ENCODE data around the gene MTO1. TPM values are rescaled to one million over a fixed set of nuclear protein-coding genes. Genes with fewer than 3 reads are reported as not detected.
A peak's percentile ranks its signal among the peaks of the same experiment; 100 is the strongest.

MTO1 gene
- total and polyA plus RNA-seq, 2 experiments from 2014 or later: 21.8 to 28.9 TPM

GRCh38 chr6:73484438-73484837 is 22.9 kb downstream of the MTO1 start:
- DNase-seq: no peak
- Histone ChIP-seq H3K4me1 (ENCODE audit: insufficient read depth) (no peaks in the 10 kb centered on the region), H3K4me3 (no peak overlapping the region), H4K20me1 (ENCODE audit: insufficient read depth) (no peaks in the 10 kb centered on the region), H3K79me2 (ENCODE audit: insufficient read depth) (0 out of 2 replicates have a peak, but pooled peaks cover 10% of the 10 kb centered on the region), H3K9me2 (ENCODE audit: insufficient read depth) (no peaks in the 10 kb centered on the region), H3K9ac (no peak overlapping the region), H3K9me3 (ENCODE audit: low read depth) (no peaks in the 10 kb centered on the region), H3K27me3 (replicated peaks; ENCODE audit: insufficient read depth) (no peaks in the 10 kb centered on the region), H2AFZ (no peak overlapping the region), H3F3A (ENCODE audit: insufficient read depth) (no peaks in the 10 kb centered on the region), H3K36me3 (ENCODE audit: low read depth) (peaks cover 53% of the 10 kb centered on the region; the same call in 1 of the 2 replicates), H3K27ac (no peak overlapping the region), H3K4me2 (ENCODE audit: unreplicated experiment) (no peak overlapping the region)
- no peak for TF ChIP-seq EZH2phosphoT487 (IDR thresholded peaks at IDR 0.05; ENCODE audit: insufficient read depth, low read depth)
- TF ChIP-seq EZH2 (IDR thresholded peaks at IDR 0.05; ENCODE audit: insufficient read depth, poor library complexity, severe bottlenecking): no peak
- in situ Hi-C loops (cut with MboI): no loop called here
- WGBS, 2 experiments (ENCODE audit: low coverage in 1 of 2, low lambda C conversion rate in 2 of 2, missing lambda C conversion rate in 2 of 2): 94 to 97% methylated on average over 2 of the region's 2 CpGs

- Histone ChIP-seq H3K9me3 (ENCODE audit: low read depth) (no peaks in the 10 kb centered on the region), H2AFZ (no peak overlapping the region), H3F3A (ENCODE audit: insufficient read depth) (0 out of 2 replicates have a peak, but pooled peaks cover 7% of the 10 kb centered on the region), H3K79me2 (ENCODE audit: insufficient read depth) (peaks cover 19% of the 10 kb centered on the region; the same call in 1 of the 2 replicates), H4K20me1 (ENCODE audit: insufficient read depth) (no peaks in the 10 kb centered on the region), H3K9ac (no peak overlapping the region), H3K27ac (no peak overlapping the region), H3K4me3 (no peak overlapping the region), H3K9me2 (ENCODE audit: insufficient read depth) (no peaks in the 10 kb centered on the region), H3K4me2 (ENCODE audit: unreplicated experiment) (no peak overlapping the region), H3K36me3 (ENCODE audit: low read depth) (peaks cover 32% of the 10 kb centered on the region; the same call in 1 of the 2 replicates), H3K4me1 (ENCODE audit: insufficient read depth) (no peaks in the 10 kb centered on the region), H3K27me3 (replicated peaks; ENCODE audit: insufficient read depth) (no peaks in the 10 kb centered on the region)
- 88 to 90% methylated on average over 7 of the region's 7 CpGs for WGBS, 2 experiments (ENCODE audit: low coverage in 1 of 2, low lambda C conversion rate in 2 of 2, missing lambda C conversion rate in 2 of 2)
- no peak for TF ChIP-seq EZH2phosphoT487 (IDR thresholded peaks at IDR 0.05; ENCODE audit: insufficient read depth, low read depth)
- TF ChIP-seq EZH2 (IDR thresholded peaks at IDR 0.05; ENCODE audit: insufficient read depth, poor library complexity, severe bottlenecking): no peak
- no peak for DNase-seq
- in situ Hi-C loops (cut with MboI): no loop called here
Measured at GRCh38 chr6:73487473-73487872, 25.9 kb downstream of the MTO1 start.

GRCh38 chr6:73491377-73491776 is 29.8 kb downstream of the MTO1 start:
- H3F3A ChIP-seq (ENCODE audit: insufficient read depth): 0 out of 2 replicates have a peak, but pooled peaks cover 7% of the 10 kb centered on the region
- in situ Hi-C loops (cut with MboI): no loop called here
- no peaks in the 10 kb centered on the region for H3K9me2 ChIP-seq (ENCODE audit: insufficient read depth)
- DNase-seq: peak; percentile 15
- H3K79me2 ChIP-seq (ENCODE audit: insufficient read depth): peaks cover 19% of the 10 kb centered on the region; the same call in 1 of the 2 replicates
- no peak overlapping the region for H3K4me3 ChIP-seq
- H3K27me3 ChIP-seq (replicated peaks; ENCODE audit: insufficient read depth): no peaks in the 10 kb centered on the region
- no peaks in the 10 kb centered on the region for H3K4me1 ChIP-seq (ENCODE audit: insufficient read depth)
- H2AFZ ChIP-seq: no peak overlapping the region
- H3K27ac ChIP-seq: no peak overlapping the region
- no peak overlapping the region for H3K4me2 ChIP-seq (ENCODE audit: unreplicated experiment)
- peaks cover 42% of the 10 kb centered on the region for H3K36me3 ChIP-seq (ENCODE audit: low read depth)
- no peak overlapping the region for H3K9ac ChIP-seq
- TF ChIP-seq EZH2phosphoT487 (IDR thresholded peaks at IDR 0.05; ENCODE audit: insufficient read depth, low read depth) (no peak), EZH2 (IDR thresholded peaks at IDR 0.05; ENCODE audit: insufficient read depth, poor library complexity, severe bottlenecking) (no peak)
- H4K20me1 ChIP-seq (ENCODE audit: insufficient read depth): no peaks in the 10 kb centered on the region
- no peaks in the 10 kb centered on the region for H3K9me3 ChIP-seq (ENCODE audit: low read depth)

GRCh38 chr6:73497915-73498314 is 36.4 kb downstream of the MTO1 start:
- H3K4me1 ChIP-seq (ENCODE audit: insufficient read depth): no peaks in the 10 kb centered on the region
- no peak overlapping the region for H2AFZ ChIP-seq
- 95 to 96% methylated on average over 3 of the region's 3 CpGs for WGBS, 2 experiments (ENCODE audit: low coverage in 1 of 2, low lambda C conversion rate in 2 of 2, missing lambda C conversion rate in 2 of 2)
- H3K9me2 ChIP-seq (ENCODE audit: insufficient read depth): no peaks in the 10 kb centered on the region
- H3K4me3 ChIP-seq: no peak overlapping the region
- in situ Hi-C loops (cut with MboI): no loop called here
- H3F3A ChIP-seq (ENCODE audit: insufficient read depth): peaks cover 12% of the 10 kb centered on the region; the same call in 1 of the 2 replicates
- no peaks in the 10 kb centered on the region for H4K20me1 ChIP-seq (ENCODE audit: insufficient read depth)
- TF ChIP-seq EZH2 (IDR thresholded peaks at IDR 0.05; ENCODE audit: insufficient read depth, poor library complexity, severe bottlenecking) (no peak), EZH2phosphoT487 (IDR thresholded peaks at IDR 0.05; ENCODE audit: insufficient read depth, low read depth) (no peak)
- H3K27me3 ChIP-seq (replicated peaks; ENCODE audit: insufficient read depth): no peaks in the 10 kb centered on the region
- H3K36me3 ChIP-seq (ENCODE audit: low read depth): peaks cover 56% of the 10 kb centered on the region
- H3K27ac ChIP-seq: no peak overlapping the region
- H3K4me2 ChIP-seq (ENCODE audit: unreplicated experiment): no peak overlapping the region
- no peak overlapping the region for H3K9ac ChIP-seq
- no peaks in the 10 kb centered on the region for H3K79me2 ChIP-seq (ENCODE audit: insufficient read depth)
- H3K9me3 ChIP-seq (ENCODE audit: low read depth): no peaks in the 10 kb centered on the region
- no peak for DNase-seq

Data from GM23248 (cell line).